Stomach (tissue), 4 donors: ENCODE results near the gene SNRNP70.

ENCODE experiments used
- EP300 ChIP-seq: sonication (generic); formaldehyde crosslinking; IDR thresholded peaks from one replicate; pipeline ENCODE4 v1.6.1; 2017; ENCODE audit warnings: antibody characterized with exemption
- TF ChIP-seq, protein P1 (sequence below), 7 experiments: fragments of 450-650 bp in 4 of 7; fragments of 200-600 bp in 3 of 7; sonication (generic) in 3 of 7; IDR thresholded peaks; one replicate each; pipeline ENCODE4 v1.5.1; 2016 to 2019; ENCODE audit warnings: antibody characterized with exemption in 7 of 7, control low read depth in 2 of 7, mild to moderate bottlenecking in 1 of 7

DNA sequence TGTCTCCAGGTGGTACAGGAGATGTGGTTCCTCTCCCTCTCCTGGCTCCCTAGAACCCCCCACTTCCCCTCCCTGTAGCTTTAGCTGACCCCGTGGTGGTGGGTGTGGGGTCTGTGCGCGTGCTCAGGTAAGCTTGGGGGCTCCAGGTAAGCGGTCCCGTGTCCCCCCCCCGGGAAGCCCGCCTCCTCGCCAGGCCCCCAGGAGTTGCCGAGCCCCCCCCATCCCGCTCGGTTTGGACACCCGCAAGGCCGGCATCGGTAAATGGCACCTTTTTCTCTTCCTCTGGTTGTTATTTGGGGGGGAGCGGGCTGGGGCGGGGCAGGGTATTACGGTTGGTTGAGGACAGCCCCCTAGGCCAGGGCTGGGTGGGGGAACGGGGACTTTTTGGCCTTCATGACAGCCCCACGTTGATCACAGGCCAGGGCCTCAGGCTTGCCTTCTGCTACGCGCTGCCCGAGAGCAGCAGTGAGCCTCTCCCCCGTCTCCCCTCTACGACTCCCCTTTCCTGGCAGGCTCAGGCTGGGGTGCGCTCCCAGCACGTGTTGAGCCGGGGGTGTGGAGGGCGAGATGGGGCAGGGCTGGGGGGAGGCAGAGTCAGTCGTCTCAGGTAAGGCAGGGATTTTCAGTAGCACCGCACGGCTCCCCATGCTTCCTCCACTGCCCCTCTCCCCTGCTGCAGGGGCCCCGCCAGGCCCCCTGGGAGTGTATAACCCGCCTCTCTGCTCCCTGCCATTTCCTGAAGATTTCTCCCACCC, 18.3 kb downstream of the SNRNP70 start:
- TF ChIP-seq, protein P1, sequence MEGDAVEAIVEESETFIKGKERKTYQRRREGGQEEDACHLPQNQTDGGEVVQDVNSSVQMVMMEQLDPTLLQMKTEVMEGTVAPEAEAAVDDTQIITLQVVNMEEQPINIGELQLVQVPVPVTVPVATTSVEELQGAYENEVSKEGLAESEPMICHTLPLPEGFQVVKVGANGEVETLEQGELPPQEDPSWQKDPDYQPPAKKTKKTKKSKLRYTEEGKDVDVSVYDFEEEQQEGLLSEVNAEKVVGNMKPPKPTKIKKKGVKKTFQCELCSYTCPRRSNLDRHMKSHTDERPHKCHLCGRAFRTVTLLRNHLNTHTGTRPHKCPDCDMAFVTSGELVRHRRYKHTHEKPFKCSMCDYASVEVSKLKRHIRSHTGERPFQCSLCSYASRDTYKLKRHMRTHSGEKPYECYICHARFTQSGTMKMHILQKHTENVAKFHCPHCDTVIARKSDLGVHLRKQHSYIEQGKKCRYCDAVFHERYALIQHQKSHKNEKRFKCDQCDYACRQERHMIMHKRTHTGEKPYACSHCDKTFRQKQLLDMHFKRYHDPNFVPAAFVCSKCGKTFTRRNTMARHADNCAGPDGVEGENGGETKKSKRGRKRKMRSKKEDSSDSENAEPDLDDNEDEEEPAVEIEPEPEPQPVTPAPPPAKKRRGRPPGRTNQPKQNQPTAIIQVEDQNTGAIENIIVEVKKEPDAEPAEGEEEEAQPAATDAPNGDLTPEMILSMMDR (IDR thresholded peaks at IDR 0.05): no peak
- no peak for TF ChIP-seq EP300
